ES-I3 (cell line): Measurements from ENCODE around the gene GNG5.
"Not testable (repeated sequence)": the region's sequence is repeated elsewhere in the genome, so short reads cannot be mapped to it uniquely, and the experiment has no call there.

ENCODE experiments used
- H3K36me3 ChIP-seq: 2 replicates; pipeline ENCODE4 v1.6.1; 2013; ENCODE audit warnings: mild to moderate bottlenecking, low read length, control low read depth, moderate library complexity; ENCODE audit not compliant: insufficient read depth
- H3K4me1 ChIP-seq: 2 replicates; pipeline ENCODE4 v1.6.1; 2013; ENCODE audit warnings: mild to moderate bottlenecking, control low read depth, low read length; ENCODE audit not compliant: insufficient read depth
- H3K9ac ChIP-seq: 2 replicates; pipeline ENCODE4 v1.6.1; 2013; ENCODE audit warnings: low read depth, mild to moderate bottlenecking, low read length, moderate library complexity
- H3K9me3 ChIP-seq: 2 replicates; pipeline ENCODE4 v1.6.1; 2013; ENCODE audit warnings: mild to moderate bottlenecking, low read length, moderate library complexity; ENCODE audit not compliant: control insufficient read depth, insufficient read depth

The GNG5 gene

DNA sequence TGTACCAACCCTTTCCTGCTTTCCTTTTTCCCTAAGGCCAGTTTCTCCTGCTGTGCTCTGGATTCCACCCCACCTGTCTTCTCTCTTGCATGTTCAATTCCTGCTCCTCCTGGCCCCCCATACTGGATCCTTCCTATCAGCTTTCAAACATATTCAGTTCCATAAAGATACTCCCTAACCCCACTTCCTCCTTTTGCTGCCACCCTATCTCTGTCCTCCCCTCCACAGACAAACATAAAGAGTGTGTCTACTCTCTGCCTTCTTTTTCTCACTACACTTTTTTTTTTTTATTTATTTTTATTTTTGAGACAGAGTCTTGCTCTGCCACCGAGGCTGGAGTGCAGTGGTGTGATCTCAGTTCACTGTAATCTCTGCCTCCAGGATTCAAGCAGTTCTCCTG, 44.3 kb downstream of the GNG5 start:
- Histone ChIP-seq H3K9ac (no peak overlapping the region), H3K9me3 (no peaks in the 10 kb centered on the region), H3K4me1 (no peaks in the 10 kb centered on the region), H3K36me3 (no peaks in the 10 kb centered on the region)

GRCh38 chr1:84452436-84452835, 53.9 kb downstream of the GNG5 start:
- H3K9ac ChIP-seq, result no peak overlapping the region
- H3K4me1 ChIP-seq, result no peaks in the 10 kb centered on the region
- H3K9me3 ChIP-seq, result no peaks in the 10 kb centered on the region
- no peaks in the 10 kb centered on the region for H3K36me3 ChIP-seq

- no peaks in the 10 kb centered on the region for H3K9me3 ChIP-seq
- H3K4me1 ChIP-seq, result no peaks in the 10 kb centered on the region
- H3K9ac ChIP-seq, result no peak overlapping the region
- no peaks in the 10 kb centered on the region for H3K36me3 ChIP-seq
These were observed 55.5 kb downstream of the GNG5 start for GRCh38 chr1:84450910-84451309.

- not testable (repeated sequence) for H3K36me3 ChIP-seq, H3K9me3 ChIP-seq, H3K9ac ChIP-seq, H3K4me1 ChIP-seq
These were observed 57.7 kb downstream of the GNG5 start for GRCh38 chr1:84448704-84449103.
